Measurements from ENCODE around the gene FAM53A. TPM values are rescaled to one million over a fixed set of nuclear protein-coding genes. Genes with fewer than 3 reads are reported as not detected.

The FAM53A gene
- total and polyA plus RNA-seq, 4 donors: 0.44 to 2.2 (median 0.97) TPM

- Histone ChIP-seq H3K9ac (ENCODE audit: low read depth in 1 of 2, low read length in 2 of 2) (no peak overlapping the region), H3K27me3 (ENCODE audit: control insufficient read depth in 4 of 4, insufficient read depth in 4 of 4, low read length in 3 of 4) (no peaks in the 10 kb centered on the region), H3K36me3 (ENCODE audit: control insufficient read depth in 4 of 4, insufficient read depth in 3 of 4, low read depth in 1 of 4, low read length in 3 of 4) (no peaks in the 10 kb centered on the region), H3K4me3 (ENCODE audit: low read depth in 1 of 3, low read length in 3 of 3) (no peak overlapping the region), H3K9me3 (ENCODE audit: control insufficient read depth in 4 of 4, low read length in 3 of 4) (no peaks in the 10 kb centered on the region), H3K27ac (ENCODE audit: low read depth in 1 of 2, low read length in 2 of 2) (no peak overlapping the region), H3K4me1 (ENCODE audit: control insufficient read depth in 4 of 4, insufficient read depth in 4 of 4, low read length in 3 of 4) (no peaks in the 10 kb centered on the region)
- no peak for TF ChIP-seq TAF1 (conservative IDR thresholded peaks at IDR 0.05)
- no peak for TF ChIP-seq FOXA2 (IDR thresholded peaks at IDR 0.05)
- TF ChIP-seq NR2F2 (IDR thresholded peaks at IDR 0.05): no peak
- no peak for TF ChIP-seq CTCF (IDR thresholded peaks at IDR 0.05; ENCODE audit: low read depth, low read length, missing input control)
- no peak for TF ChIP-seq MAX (IDR thresholded peaks at IDR 0.05)
- TF ChIP-seq HNF4G (IDR thresholded peaks at IDR 0.05): no peak
- TF ChIP-seq RAD21 (IDR thresholded peaks at IDR 0.05): no peak
- no peak for TF ChIP-seq YY1 (IDR thresholded peaks at IDR 0.05)
- TF ChIP-seq REST (IDR thresholded peaks at IDR 0.05): no peak
- TF ChIP-seq SP1 (IDR thresholded peaks at IDR 0.05): no peak
- TF ChIP-seq FOXA1 (IDR thresholded peaks at IDR 0.05): no peak
- TF ChIP-seq ATF3 (IDR thresholded peaks at IDR 0.05): no peak
- no peak for TF ChIP-seq EGR1 (IDR thresholded peaks at IDR 0.05; ENCODE audit: low read depth in 2 of 2)
- TF ChIP-seq GABPA (IDR thresholded peaks at IDR 0.05 in 1 of 2, conservative IDR thresholded peaks at IDR 0.05 in 1 of 2): no peak
- TF ChIP-seq RXRA (IDR thresholded peaks at IDR 0.05): no peak
- no peak for TF ChIP-seq HNF4A (conservative IDR thresholded peaks at IDR 0.05)
- no peak for TF ChIP-seq JUND (IDR thresholded peaks at IDR 0.05)
- TF ChIP-seq ZBTB33 (IDR thresholded peaks at IDR 0.05): no peak
- no peak for DNase-seq (ENCODE audit: low spot score)
- WGBS: 91% methylated on average over 10 of the region's 10 CpGs
Measured at GRCh38 chr4:1621526-1621925, 62.6 kb downstream of the FAM53A start.
